ENCODE measurements around the gene RNF10.
"Not testable (repeated sequence)": the region's sequence is repeated elsewhere in the genome, so short reads cannot be mapped to it uniquely, and the experiment has no call there.

- not testable (repeated sequence) for TF ChIP-seq CTCF, POLR2A (IDR thresholded peaks at IDR 0.05)
Observed at GRCh38 chr12:120617767-120618166, 83.6 kb downstream of the RNF10 start.

Measured in Peyer's patch (tissue), 4 donors.